ENCODE measurements around the gene OTUD5. TPM values are rescaled to one million over a fixed set of nuclear protein-coding genes. Genes with fewer than 3 reads are reported as not detected.

The OTUD5 gene
- total and polyA plus RNA-seq, 2 of the 13 experiments (the other 11 are each of a cell fraction or from before 2014, with no cell fraction given): 18.4 to 42.2 TPM

- TF ChIP-seq, protein P1, sequence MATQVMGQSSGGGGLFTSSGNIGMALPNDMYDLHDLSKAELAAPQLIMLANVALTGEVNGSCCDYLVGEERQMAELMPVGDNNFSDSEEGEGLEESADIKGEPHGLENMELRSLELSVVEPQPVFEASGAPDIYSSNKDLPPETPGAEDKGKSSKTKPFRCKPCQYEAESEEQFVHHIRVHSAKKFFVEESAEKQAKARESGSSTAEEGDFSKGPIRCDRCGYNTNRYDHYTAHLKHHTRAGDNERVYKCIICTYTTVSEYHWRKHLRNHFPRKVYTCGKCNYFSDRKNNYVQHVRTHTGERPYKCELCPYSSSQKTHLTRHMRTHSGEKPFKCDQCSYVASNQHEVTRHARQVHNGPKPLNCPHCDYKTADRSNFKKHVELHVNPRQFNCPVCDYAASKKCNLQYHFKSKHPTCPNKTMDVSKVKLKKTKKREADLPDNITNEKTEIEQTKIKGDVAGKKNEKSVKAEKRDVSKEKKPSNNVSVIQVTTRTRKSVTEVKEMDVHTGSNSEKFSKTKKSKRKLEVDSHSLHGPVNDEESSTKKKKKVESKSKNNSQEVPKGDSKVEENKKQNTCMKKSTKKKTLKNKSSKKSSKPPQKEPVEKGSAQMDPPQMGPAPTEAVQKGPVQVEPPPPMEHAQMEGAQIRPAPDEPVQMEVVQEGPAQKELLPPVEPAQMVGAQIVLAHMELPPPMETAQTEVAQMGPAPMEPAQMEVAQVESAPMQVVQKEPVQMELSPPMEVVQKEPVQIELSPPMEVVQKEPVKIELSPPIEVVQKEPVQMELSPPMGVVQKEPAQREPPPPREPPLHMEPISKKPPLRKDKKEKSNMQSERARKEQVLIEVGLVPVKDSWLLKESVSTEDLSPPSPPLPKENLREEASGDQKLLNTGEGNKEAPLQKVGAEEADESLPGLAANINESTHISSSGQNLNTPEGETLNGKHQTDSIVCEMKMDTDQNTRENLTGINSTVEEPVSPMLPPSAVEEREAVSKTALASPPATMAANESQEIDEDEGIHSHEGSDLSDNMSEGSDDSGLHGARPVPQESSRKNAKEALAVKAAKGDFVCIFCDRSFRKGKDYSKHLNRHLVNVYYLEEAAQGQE (IDR thresholded peaks at IDR 0.05; ENCODE audit: borderline replicate concordance in 1 of 2, low read depth in 1 of 2, low read length in 2 of 2): peak; percentile 69 to 93
These were observed 39.6 kb upstream of the OTUD5 start (continued) for GRCh38 chrX:48996969-48997368.

DNA sequence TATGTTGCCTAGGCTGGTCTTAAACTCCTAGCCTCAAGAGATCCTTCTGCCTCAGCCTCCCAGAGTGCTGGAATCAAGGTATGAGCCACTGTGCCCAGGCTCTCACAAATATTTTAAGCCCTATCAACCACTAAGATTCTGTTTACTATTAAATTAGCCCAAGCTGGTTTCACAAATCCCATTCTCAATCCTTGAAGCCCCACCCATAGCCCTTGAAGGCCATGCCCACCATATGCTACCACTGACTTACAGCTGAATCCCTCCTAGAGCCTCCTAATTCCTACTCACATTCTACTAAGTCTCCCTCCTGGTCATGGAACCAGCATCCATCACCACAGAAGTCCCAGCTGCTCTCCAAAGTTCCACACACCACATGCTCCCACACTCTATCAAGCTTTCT lies 34.9 kb upstream of the OTUD5 start:
- Histone ChIP-seq H4K20me1 (ENCODE audit: insufficient read depth, low read length) (no peaks in the 10 kb centered on the region), H3K9me3 (ENCODE audit: low read length) (no peaks in the 10 kb centered on the region), H3K9ac (ENCODE audit: insufficient read depth, low read depth, low read length) (no peak overlapping the region), H3K4me1 (ENCODE audit: insufficient read depth, low read length) (no peaks in the 10 kb centered on the region), H3K36me3 (replicated peaks in 1 of 2; ENCODE audit: control insufficient read depth in 1 of 2, insufficient read depth in 2 of 2, low read length in 2 of 2) (peaks cover 2 to 20% of the 10 kb centered on the region in 2 experiments; a peak in 2 of 5 replicates), H2AFZ (ENCODE audit: low read length) (no peak overlapping the region), H3K4me3 (replicated peaks in 1 of 3; ENCODE audit: insufficient read depth in 1 of 3, low read depth in 2 of 3, low read length in 3 of 3) (no peak overlapping the region), H3K79me2 (ENCODE audit: insufficient read depth, low read length) (no peaks in the 10 kb centered on the region), H3K27me3 (ENCODE audit: control insufficient read depth in 1 of 2, insufficient read depth in 2 of 2, low read length in 2 of 2) (no peaks in the 10 kb centered on the region), H3K4me2 (ENCODE audit: low read depth, low read length) (no peak overlapping the region), H3K27ac (ENCODE audit: extremely low read length, insufficient read depth, low read length) (no peak overlapping the region)
- no TSS peak for BruUV-seq (replicated peaks)
- FAIRE-seq (no peak), ATAC-seq (no peak), DNase-seq (ENCODE audit: low spot score) (no peak)
- intact Hi-C loops (cut with micrococcal nuclease; ENCODE audit: unreplicated experiment) (no loop called here), in situ Hi-C loops (cut with HindIII; ENCODE audit: extremely low pct_ligation_motif_present, low pct_unique_long_range_greater_than_20kb) (no loop called here)
- ChIA-PET POLR2A (no interaction called here), CTCF (ENCODE audit: low intra/inter-chr PET ratio, low total read pairs) (no interaction called here)
- TF ChIP-seq SAP130 (CRISPR knock-in tag; IDR thresholded peaks at IDR 0.05; ENCODE audit: low read depth): no peak
- TF ChIP-seq, protein P2, sequence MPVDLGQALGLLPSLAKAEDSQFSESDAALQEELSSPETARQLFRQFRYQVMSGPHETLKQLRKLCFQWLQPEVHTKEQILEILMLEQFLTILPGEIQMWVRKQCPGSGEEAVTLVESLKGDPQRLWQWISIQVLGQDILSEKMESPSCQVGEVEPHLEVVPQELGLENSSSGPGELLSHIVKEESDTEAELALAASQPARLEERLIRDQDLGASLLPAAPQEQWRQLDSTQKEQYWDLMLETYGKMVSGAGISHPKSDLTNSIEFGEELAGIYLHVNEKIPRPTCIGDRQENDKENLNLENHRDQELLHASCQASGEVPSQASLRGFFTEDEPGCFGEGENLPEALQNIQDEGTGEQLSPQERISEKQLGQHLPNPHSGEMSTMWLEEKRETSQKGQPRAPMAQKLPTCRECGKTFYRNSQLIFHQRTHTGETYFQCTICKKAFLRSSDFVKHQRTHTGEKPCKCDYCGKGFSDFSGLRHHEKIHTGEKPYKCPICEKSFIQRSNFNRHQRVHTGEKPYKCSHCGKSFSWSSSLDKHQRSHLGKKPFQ (CRISPR knock-in tag; IDR thresholded peaks at IDR 0.05; ENCODE audit: insufficient replicate concordance): no peak
- TF ChIP-seq ATRX (CRISPR knock-in tag; IDR thresholded peaks at IDR 0.05; ENCODE audit: borderline replicate concordance): no peak
- TF ChIP-seq JUND (CRISPR knock-in tag; IDR thresholded peaks at IDR 0.05): no peak
- no peak for TF ChIP-seq NFIB (CRISPR knock-in tag; IDR thresholded peaks at IDR 0.05; ENCODE audit: borderline replicate concordance)
- no peak for TF ChIP-seq KLF6 (CRISPR knock-in tag; IDR thresholded peaks at IDR 0.05)
- TF ChIP-seq ARHGAP35 (CRISPR knock-in tag; IDR thresholded peaks at IDR 0.05; ENCODE audit: borderline replicate concordance): no peak
- TF ChIP-seq ZNF670 (CRISPR knock-in tag; IDR thresholded peaks at IDR 0.05; ENCODE audit: borderline replicate concordance): no peak
- no peak for TF ChIP-seq MIER3 (CRISPR knock-in tag; IDR thresholded peaks at IDR 0.05; ENCODE audit: borderline replicate concordance)
